Endothelial cell (in vitro differentiated cells): ENCODE data around the gene HYOU1. TPM values are rescaled to one million over a fixed set of nuclear protein-coding genes. Genes with fewer than 3 reads are reported as not detected.
"Not testable (repeated sequence)": the region's sequence is repeated elsewhere in the genome, so short reads cannot be mapped to it uniquely, and the experiment has no call there.

Experiments used
- DNase-seq: peaks from one replicate; pipeline ENCODE4 v3.0.0; 2021; ENCODE audit warnings: low spot score
- H3K27ac Mint-ChIP-seq: one replicate; pipeline ENCODE4 v1.8.0; 2021; ENCODE audit warnings: mixed read lengths, inconsistent platforms; ENCODE audit not compliant: unreplicated experiment
- H3K27me3 Mint-ChIP-seq: one replicate; pipeline ENCODE4 v1.8.0; 2021; ENCODE audit warnings: mild to moderate bottlenecking, moderate library complexity, mixed read lengths, inconsistent platforms; ENCODE audit not compliant: unreplicated experiment
- H3K36me3 Mint-ChIP-seq: one replicate; pipeline ENCODE4 v1.8.0; 2021; ENCODE audit warnings: mild to moderate bottlenecking, low read depth, mixed read lengths, inconsistent platforms; ENCODE audit not compliant: unreplicated experiment
- H3K4me1 Mint-ChIP-seq: one replicate; pipeline ENCODE4 v1.8.0; 2021; ENCODE audit warnings: mild to moderate bottlenecking, mixed read lengths, inconsistent platforms; ENCODE audit not compliant: unreplicated experiment
- H3K4me3 Mint-ChIP-seq: one replicate; pipeline ENCODE4 v1.8.0; 2021; ENCODE audit warnings: mild to moderate bottlenecking, mixed read lengths, inconsistent platforms; ENCODE audit not compliant: unreplicated experiment
- H3K9me3 Mint-ChIP-seq: one replicate; pipeline ENCODE4 v1.8.0; 2021; ENCODE audit warnings: mixed read lengths, inconsistent platforms; ENCODE audit not compliant: unreplicated experiment
- long read RNA-seq: library from polyadenylated mRNA; unstranded; transcript quantifications from one replicate; pipeline ENCODE4 v2.0.0, GENCODE V29; 2020; ENCODE audit not compliant: unreplicated experiment
- total RNA-seq: library from RNA; stranded (reverse); fragmentation: NEBNext Ultra II Directional; extraction: Animal tissue kit (Norgen Biotek cat#: 25700); gene quantifications from one replicate; pipeline ENCODE4 v1.2.1, GENCODE V29; 2021; ENCODE audit not compliant: unreplicated experiment
- TF ChIP-seq, protein P1 (sequence below): fragments of 200-600 bp; sonication (generic); IDR thresholded peaks from one replicate; pipeline ENCODE4 v1.5.0; 2021; ENCODE audit warnings: antibody characterized with exemption; ENCODE audit not compliant: unreplicated experiment

The HYOU1 gene, protein sequence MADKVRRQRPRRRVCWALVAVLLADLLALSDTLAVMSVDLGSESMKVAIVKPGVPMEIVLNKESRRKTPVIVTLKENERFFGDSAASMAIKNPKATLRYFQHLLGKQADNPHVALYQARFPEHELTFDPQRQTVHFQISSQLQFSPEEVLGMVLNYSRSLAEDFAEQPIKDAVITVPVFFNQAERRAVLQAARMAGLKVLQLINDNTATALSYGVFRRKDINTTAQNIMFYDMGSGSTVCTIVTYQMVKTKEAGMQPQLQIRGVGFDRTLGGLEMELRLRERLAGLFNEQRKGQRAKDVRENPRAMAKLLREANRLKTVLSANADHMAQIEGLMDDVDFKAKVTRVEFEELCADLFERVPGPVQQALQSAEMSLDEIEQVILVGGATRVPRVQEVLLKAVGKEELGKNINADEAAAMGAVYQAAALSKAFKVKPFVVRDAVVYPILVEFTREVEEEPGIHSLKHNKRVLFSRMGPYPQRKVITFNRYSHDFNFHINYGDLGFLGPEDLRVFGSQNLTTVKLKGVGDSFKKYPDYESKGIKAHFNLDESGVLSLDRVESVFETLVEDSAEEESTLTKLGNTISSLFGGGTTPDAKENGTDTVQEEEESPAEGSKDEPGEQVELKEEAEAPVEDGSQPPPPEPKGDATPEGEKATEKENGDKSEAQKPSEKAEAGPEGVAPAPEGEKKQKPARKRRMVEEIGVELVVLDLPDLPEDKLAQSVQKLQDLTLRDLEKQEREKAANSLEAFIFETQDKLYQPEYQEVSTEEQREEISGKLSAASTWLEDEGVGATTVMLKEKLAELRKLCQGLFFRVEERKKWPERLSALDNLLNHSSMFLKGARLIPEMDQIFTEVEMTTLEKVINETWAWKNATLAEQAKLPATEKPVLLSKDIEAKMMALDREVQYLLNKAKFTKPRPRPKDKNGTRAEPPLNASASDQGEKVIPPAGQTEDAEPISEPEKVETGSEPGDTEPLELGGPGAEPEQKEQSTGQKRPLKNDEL
- 243 TPM for total RNA-seq
- long read RNA-seq, partial matches to known transcripts, result 5 of 11 reads
- long read RNA-seq, other reads (novel, unspliced or antisense), result 6 of 11 reads

DNA sequence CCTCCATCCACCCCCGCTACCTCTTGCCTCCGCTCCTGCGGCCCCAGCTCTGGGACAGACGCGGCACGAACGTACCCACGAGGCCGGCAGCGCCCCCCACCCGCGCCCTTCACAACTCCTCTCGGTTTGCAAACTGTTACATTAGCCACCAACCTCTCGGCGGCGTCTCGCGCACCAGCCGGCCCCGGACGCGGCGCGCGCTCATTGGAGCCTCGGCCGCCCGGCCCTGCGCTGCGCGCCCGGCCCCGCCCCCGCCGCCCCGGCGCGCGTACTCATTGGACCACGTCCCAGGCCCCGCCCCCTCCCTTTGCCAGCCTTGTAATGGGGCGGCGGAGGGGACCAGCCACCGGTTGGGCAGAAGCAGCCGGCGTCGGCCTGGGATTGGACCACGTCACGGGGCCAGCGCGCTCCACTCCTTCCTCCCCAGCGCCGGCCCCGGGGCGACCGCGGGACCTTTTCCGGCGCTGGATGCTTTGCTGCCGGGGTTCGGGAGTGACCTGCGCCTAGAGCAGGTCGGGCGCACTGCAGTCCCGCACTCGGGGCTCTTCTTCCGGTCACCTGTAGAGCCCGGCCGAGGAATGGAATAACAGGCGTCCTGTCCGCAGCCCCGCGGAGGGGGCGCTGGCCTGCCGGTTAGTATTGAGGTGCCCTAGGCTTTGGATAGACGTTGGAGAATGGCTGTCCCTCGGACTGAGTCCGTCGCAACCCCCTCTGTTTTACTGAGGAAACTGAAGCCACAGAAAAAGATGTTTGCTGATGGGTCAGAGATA, at the start of gene HYOU1:
TSS of gene HYOU1 (minus strand) at position 206 of the 770 bp plus-strand sequence. CDS start 1,045 bp downstream, outside the sequence.
- Mint-ChIP-seq H3K9me3 (no peaks in the 10 kb centered on the region), H3K27me3 (peaks cover 6% of the 10 kb centered on the region), H3K4me1 (peaks cover 17% of the 10 kb centered on the region), H3K27ac (peak within 1 kb of the TSS; percentile 95), H3K4me3 (peak within 1 kb of the TSS; percentile 97), H3K36me3 (peaks cover 33% of the 10 kb centered on the region)
- TF ChIP-seq, protein P1, sequence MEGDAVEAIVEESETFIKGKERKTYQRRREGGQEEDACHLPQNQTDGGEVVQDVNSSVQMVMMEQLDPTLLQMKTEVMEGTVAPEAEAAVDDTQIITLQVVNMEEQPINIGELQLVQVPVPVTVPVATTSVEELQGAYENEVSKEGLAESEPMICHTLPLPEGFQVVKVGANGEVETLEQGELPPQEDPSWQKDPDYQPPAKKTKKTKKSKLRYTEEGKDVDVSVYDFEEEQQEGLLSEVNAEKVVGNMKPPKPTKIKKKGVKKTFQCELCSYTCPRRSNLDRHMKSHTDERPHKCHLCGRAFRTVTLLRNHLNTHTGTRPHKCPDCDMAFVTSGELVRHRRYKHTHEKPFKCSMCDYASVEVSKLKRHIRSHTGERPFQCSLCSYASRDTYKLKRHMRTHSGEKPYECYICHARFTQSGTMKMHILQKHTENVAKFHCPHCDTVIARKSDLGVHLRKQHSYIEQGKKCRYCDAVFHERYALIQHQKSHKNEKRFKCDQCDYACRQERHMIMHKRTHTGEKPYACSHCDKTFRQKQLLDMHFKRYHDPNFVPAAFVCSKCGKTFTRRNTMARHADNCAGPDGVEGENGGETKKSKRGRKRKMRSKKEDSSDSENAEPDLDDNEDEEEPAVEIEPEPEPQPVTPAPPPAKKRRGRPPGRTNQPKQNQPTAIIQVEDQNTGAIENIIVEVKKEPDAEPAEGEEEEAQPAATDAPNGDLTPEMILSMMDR, result no peak
- peak; percentile 99 for DNase-seq

DNA sequence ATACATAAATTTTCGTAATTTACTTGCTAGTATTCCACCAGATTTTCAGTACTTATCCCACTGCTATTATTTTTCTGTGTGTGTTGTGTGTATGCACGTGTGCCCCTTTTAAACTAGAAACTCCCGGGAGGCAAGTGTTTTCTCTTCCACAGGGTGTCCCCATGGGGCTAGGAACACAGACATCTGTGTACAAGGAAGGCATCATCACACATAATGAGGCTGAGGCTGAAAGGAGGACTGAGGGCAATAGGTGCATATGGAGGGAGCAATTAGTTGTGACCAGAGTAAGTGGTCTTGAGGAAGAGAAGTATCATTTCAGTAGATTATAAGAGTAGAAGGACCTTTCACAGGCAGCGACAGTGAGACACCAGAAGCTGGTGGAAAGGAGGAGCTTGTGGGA, 46.8 kb upstream of the HYOU1 start:
- TF ChIP-seq, protein P1, result no peak
- no peak overlapping the region for H3K4me3 Mint-ChIP-seq
- H3K36me3 Mint-ChIP-seq, result peaks cover 7% of the 10 kb centered on the region
- no peaks in the 10 kb centered on the region for H3K9me3 Mint-ChIP-seq
- H3K27ac Mint-ChIP-seq, result peak overlapping the region; percentile 97
- no peak for DNase-seq
- peaks cover 12% of the 10 kb centered on the region for H3K27me3 Mint-ChIP-seq
- H3K4me1 Mint-ChIP-seq, result peaks cover 43% of the 10 kb centered on the region

DNA sequence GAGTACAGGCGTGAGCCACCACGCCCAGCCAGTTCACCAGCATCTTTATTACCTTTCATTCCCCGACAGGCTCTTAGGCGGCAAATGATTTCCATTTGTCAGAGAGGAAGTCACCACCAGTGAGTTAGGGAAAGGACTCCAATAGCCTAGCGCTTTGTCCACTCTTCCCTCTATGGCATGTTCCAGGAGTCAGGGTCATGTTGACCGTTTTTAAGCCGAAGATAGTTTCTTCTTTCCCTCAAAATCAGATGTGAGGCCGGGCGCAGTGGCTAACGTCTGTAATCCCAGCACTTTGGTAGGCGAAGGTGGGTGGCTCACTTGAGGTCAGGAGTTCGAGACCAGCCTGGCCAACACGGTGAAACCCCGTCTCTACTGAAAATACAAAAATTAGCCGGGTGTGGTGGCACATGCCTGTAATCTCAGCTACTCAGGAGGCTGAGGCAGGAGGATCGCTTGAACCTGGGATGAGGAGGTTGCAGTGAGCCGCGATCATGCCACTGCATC, 46.2 kb upstream of the HYOU1 start:
- Mint-ChIP-seq H3K4me3 (peak overlapping the region; percentile 71), H3K27ac (peak overlapping the region; percentile 97), H3K4me1 (peaks cover 38% of the 10 kb centered on the region), H3K36me3 (peaks cover 13% of the 10 kb centered on the region)
- not testable (repeated sequence) for H3K9me3 Mint-ChIP-seq, H3K27me3 Mint-ChIP-seq, DNase-seq

DNA sequence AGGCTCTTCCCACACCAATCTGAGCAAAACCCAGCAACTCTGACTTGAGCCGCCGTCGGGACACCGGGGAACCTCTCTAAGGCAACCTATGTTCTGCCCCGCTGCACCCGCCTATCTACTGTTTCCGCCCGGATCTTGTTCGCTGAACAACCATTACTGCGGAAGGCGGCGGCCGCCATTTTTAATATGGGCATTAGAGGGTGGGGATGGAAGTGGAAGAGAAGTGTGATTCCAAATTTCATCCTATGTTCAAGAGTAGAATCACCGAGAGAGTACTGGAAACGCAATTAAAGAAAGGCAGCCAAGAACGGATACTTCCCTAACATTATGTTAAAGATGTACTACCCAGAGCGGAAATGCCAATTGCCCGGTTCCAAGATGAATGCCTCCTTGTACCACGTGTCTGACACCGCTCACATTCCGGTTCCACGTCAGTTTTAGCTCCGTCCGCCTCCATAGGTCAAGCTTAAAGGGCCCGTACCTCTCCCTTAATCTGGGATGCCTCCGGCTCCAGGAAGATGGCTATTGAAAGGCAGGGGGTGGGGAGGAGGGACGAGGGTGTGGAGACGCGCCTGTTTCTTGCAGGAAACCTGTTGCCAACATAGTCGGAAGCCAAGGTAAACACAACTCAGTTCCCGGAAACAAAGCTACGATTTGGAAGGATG, 44.9 kb upstream of the HYOU1 start, which contains the start of gene DPAGT1:
TSS of gene DPAGT1 (minus strand) at position 95 of the 665 bp plus-strand sequence. CDS start 198 bp downstream, outside the sequence.
- H3K27ac Mint-ChIP-seq, result peak within 1 kb of the TSS; percentile 97
- peak; percentile 73 for DNase-seq
- peaks cover 26% of the 10 kb centered on the region for H3K36me3 Mint-ChIP-seq
- peak within 1 kb of the TSS; percentile 93 for H3K4me3 Mint-ChIP-seq
- H3K9me3 Mint-ChIP-seq, result no peaks in the 10 kb centered on the region
- H3K4me1 Mint-ChIP-seq, result peaks cover 34% of the 10 kb centered on the region
- TF ChIP-seq, protein P1, result no peak
- H3K27me3 Mint-ChIP-seq, result peaks cover 7% of the 10 kb centered on the region
